CD4-positive, alpha-beta memory T cell (primary cell): ENCODE data around the gene KRTAP10-11. TPM values are rescaled to one million over a fixed set of nuclear protein-coding genes. Genes with fewer than 3 reads are reported as not detected.
"Not testable (repeated sequence)": the region's sequence is repeated elsewhere in the genome, so short reads cannot be mapped to it uniquely, and the experiment has no call there.

ENCODE experiments used
- CTCF ChIA-PET: fragments of 350-600 bp; sonication (Branson Sonifier 250); formaldehyde crosslinking; loops from one replicate; lab custom pipeline; 2021; ENCODE audit warnings: inconsistent platforms; ENCODE audit not compliant: partially characterized antibody; lab: Charles Lee
- POLR2A ChIA-PET: fragments of 350-600 bp; sonication (Branson Sonifier 250); formaldehyde crosslinking; loops from one replicate; lab custom pipeline; 2021; ENCODE audit not compliant: partially characterized antibody; lab: Charles Lee
- DNase-seq, 5 donors: peaks; one replicate each; pipeline versions ENCODE4 v3.0.0 to v3.0.0-alpha.2; 2020 to 2022; ENCODE audit warnings: mixed read lengths in 1 of 5
- H3K27ac ChIP-seq: one replicate; pipeline ENCODE4 v1.7.0; 2013; ENCODE audit warnings: low read depth, low read length
- H3K27me3 ChIP-seq: 2 replicates; pipeline ENCODE4 v1.7.0; 2013; ENCODE audit warnings: mild to moderate bottlenecking, low read length, moderate library complexity; ENCODE audit not compliant: insufficient read depth
- H3K36me3 ChIP-seq: 2 replicates; pipeline ENCODE4 v1.7.0; 2013; ENCODE audit warnings: mild to moderate bottlenecking, low read length, moderate library complexity; ENCODE audit not compliant: insufficient read depth
- H3K4me1 ChIP-seq: 2 replicates; pipeline ENCODE4 v1.7.0; 2013; ENCODE audit warnings: mild to moderate bottlenecking, low read length, moderate library complexity; ENCODE audit not compliant: insufficient read depth
- H3K4me3 ChIP-seq, 2 donors: one replicate each; pipeline ENCODE4 v1.7.0; 2013; ENCODE audit warnings: low read length in 2 of 2, mild to moderate bottlenecking in 1 of 2
- H3K9me3 ChIP-seq, 2 donors: one replicate each; pipeline ENCODE4 v1.7.0; 2013; ENCODE audit warnings: low read length in 2 of 2, control low read depth in 1 of 2; ENCODE audit not compliant: control insufficient read depth in 1 of 2
- H3K27ac Mint-ChIP-seq, 7 donors: one replicate each; pipeline ENCODE4 v1.8.0; 2020 to 2021; ENCODE audit warnings: mixed read lengths in 7 of 7, mild to moderate bottlenecking in 6 of 7, inconsistent platforms in 3 of 7, moderate library complexity in 3 of 7
- H3K27me3 Mint-ChIP-seq, 2 donors: one replicate each; pipeline ENCODE4 v1.8.0; 2020 to 2021; ENCODE audit warnings: mixed read lengths in 2 of 2
- H3K36me3 Mint-ChIP-seq, 2 donors: one replicate each; pipeline ENCODE4 v1.8.0; 2020 to 2021; ENCODE audit warnings: mixed read lengths in 2 of 2, inconsistent platforms in 1 of 2, mild to moderate bottlenecking in 1 of 2
- H3K4me1 Mint-ChIP-seq, 4 donors: one replicate each; pipeline ENCODE4 v1.8.0; 2020 to 2021; ENCODE audit warnings: mixed read lengths in 4 of 4, mild to moderate bottlenecking in 1 of 4
- H3K4me3 Mint-ChIP-seq, 8 donors: one replicate each; pipeline ENCODE4 v1.8.0; 2020 to 2021; ENCODE audit warnings: mixed read lengths in 8 of 8, mild to moderate bottlenecking in 7 of 8, moderate library complexity in 6 of 8, inconsistent platforms in 3 of 8
- H3K9me3 Mint-ChIP-seq, 8 donors: one replicate each; pipeline ENCODE4 v1.8.0; 2020 to 2021; ENCODE audit warnings: mixed read lengths in 8 of 8, mild to moderate bottlenecking in 5 of 8, inconsistent platforms in 3 of 8, moderate library complexity in 1 of 8
- intact Hi-C: fragments of 100-400 bp; cut with micrococcal nuclease; formaldehyde crosslinking; loops from one replicate; pipeline ENCODE4 v1.15.1; 2023
- polyA plus RNA-seq, 2 donors: library from polyadenylated mRNA; unstranded; fragments of 300-500 nt; fragmentation: Illumina TruSeq; gene quantifications; one replicate each; pipeline ENCODE4 v1.2.3, GENCODE V29; 2021
- total RNA-seq, 2 experiments: library from RNA; stranded (reverse); gene quantifications; one replicate each; pipeline ENCODE4 v1.2.3, GENCODE V29; 2021

The KRTAP10-11 gene
- total and polyA plus RNA-seq, 4 experiments from 2014 or later = not detected

DNA sequence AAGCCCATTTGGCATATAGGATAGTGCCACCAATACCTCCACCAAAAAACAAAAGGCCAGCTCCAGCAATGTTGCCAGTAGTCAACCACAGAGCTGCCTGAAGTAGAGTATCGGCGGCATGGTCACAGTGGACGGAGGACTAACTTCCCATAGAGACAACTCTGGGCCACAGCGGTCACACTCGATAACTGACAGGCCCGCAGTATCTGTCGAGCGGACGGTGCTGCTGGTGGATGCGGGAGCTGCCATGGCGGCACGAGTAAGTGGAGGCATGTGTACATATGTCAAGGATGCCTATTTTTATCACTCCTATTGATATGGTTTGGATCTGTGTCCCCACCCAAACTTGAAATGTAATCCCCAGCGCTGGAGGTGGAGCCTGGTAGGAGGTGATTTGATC, 31.7 kb downstream of the KRTAP10-11 start:
- no peak overlapping the region for H3K4me3 Mint-ChIP-seq
- DNase-seq = no peak
- Histone ChIP-seq H3K36me3 (no peaks in the 10 kb centered on the region), H3K9me3 (no peaks in the 10 kb centered on the region), H3K27ac (no peak overlapping the region), H3K4me3 (no peak overlapping the region), H3K4me1 (no peaks in the 10 kb centered on the region), H3K27me3 (no peaks in the 10 kb centered on the region)
- intact Hi-C loops = no loop called here
- H3K27ac Mint-ChIP-seq = no peak overlapping the region
- peaks cover 0 to 19% (median 12%) of the 10 kb centered on the region in 8 donors for H3K9me3 Mint-ChIP-seq
- H3K4me1 Mint-ChIP-seq = peaks cover 0 to 2% (median 0%) of the 10 kb centered on the region in 4 donors
- H3K27me3 Mint-ChIP-seq = peaks cover 2% of the 10 kb centered on the region in 2 donors
- POLR2A ChIA-PET = interaction anchor here (1.3 kb wide), 1 partner anchor 19 kb away, joined by 5 read pairs; the partner anchor contains the start of gene KRTAP12-3
- peaks cover 0 to 12% of the 10 kb centered on the region in 2 donors for H3K36me3 Mint-ChIP-seq
- CTCF ChIA-PET = interaction anchor here (1.8 kb wide), 1 partner anchor 167 kb away, joined by 4 read pairs; no protein-coding TSS in a partner anchor

GRCh38 chr21:44681152-44681551, 34.9 kb downstream of the KRTAP10-11 start:
- POLR2A ChIA-PET = interaction anchor here (1.2 kb wide), 1 partner anchor 23 kb away, joined by 3 read pairs; the partner anchor contains the start of gene KRTAP12-3
- no peaks in the 10 kb centered on the region for H3K4me1 ChIP-seq
- peaks cover 0 to 7% of the 10 kb centered on the region in 2 donors for H3K27me3 Mint-ChIP-seq
- CTCF ChIA-PET = no interaction called here
- peaks cover 0 to 5% (median 2%) of the 10 kb centered on the region in 4 donors for H3K4me1 Mint-ChIP-seq
- H3K27ac Mint-ChIP-seq = no peak overlapping the region
- no peak for DNase-seq
- H3K27me3 ChIP-seq = no peaks in the 10 kb centered on the region
- intact Hi-C loops = no loop called here
- H3K9me3 ChIP-seq = no peaks in the 10 kb centered on the region
- no peak overlapping the region for H3K27ac ChIP-seq
- peaks cover 0 to 3% (median 0%) of the 10 kb centered on the region in 8 donors for H3K9me3 Mint-ChIP-seq
- H3K36me3 ChIP-seq = no peaks in the 10 kb centered on the region
- no peak overlapping the region for H3K4me3 ChIP-seq
- no peak overlapping the region for H3K4me3 Mint-ChIP-seq
- H3K36me3 Mint-ChIP-seq = no peaks in the 10 kb centered on the region

DNA sequence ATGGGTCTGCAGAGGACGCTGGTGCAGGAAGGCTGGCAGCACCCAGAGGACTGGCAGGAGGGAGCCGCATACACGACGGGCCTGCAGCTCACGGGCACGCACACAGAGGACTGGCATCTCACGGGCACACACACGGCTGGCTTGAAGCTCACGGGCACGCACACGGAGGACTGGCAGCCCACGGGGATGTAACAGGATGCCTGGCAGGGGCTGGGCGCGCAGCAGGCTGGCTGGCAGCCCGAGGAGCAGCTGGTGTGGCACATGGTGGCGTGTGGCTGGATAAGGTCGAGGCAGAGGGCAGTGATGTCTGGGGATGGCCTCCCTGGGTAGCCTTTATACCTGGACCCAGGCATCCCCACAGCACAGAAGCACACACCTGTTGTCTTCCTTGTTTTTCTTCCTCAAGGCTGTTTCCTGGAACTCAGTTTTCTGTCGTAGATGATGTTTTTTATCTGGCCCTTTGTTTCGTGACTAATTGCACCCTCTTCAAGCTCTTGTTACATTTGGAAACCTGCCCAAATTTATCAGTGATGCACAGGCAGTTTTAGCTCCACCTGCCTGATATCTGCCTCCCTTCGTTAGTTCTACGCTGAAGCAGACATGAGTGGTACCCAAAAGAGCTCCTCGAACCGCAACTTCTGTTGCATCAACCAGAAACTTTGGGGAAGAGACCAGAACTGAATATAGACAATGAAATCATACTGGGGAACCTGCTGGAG, 35.8 kb downstream of the KRTAP10-11 start, which contains the start of gene KRTAP12-1:
Gene KRTAP12-1, minus strand, starts transcription at position 303 of the 719 bp plus-strand sequence. Its CDS starts 40 bp downstream, at position 263.
- no peaks in the 10 kb centered on the region for H3K36me3 ChIP-seq
- CTCF ChIA-PET = no interaction called here
- no peaks in the 10 kb centered on the region for H3K4me1 ChIP-seq
- H3K9me3 ChIP-seq = no peaks in the 10 kb centered on the region
- no peak for DNase-seq
- Mint-ChIP-seq H3K27ac (no peak within 1 kb of the TSS), H3K36me3 (no peaks in the 10 kb centered on the region), H3K9me3 (peaks cover 0 to 3% (median 0%) of the 10 kb centered on the region in 8 donors), H3K4me3 (no peak within 1 kb of the TSS), H3K27me3 (peaks cover 3 to 10% of the 10 kb centered on the region in 2 donors), H3K4me1 (peaks cover 0 to 7% (median 4%) of the 10 kb centered on the region in 4 donors)
- POLR2A ChIA-PET = interaction anchor here (1.0 to 1.2 kb wide), 2 partner anchors 9 to 24 kb away, joined by 3 to 4 read pairs; partner anchors contain the start of gene KRTAP12-3
- H3K27ac ChIP-seq = no peak within 1 kb of the TSS
- H3K4me3 ChIP-seq = no peak within 1 kb of the TSS
- intact Hi-C loops = no loop called here
- no peaks in the 10 kb centered on the region for H3K27me3 ChIP-seq

DNA sequence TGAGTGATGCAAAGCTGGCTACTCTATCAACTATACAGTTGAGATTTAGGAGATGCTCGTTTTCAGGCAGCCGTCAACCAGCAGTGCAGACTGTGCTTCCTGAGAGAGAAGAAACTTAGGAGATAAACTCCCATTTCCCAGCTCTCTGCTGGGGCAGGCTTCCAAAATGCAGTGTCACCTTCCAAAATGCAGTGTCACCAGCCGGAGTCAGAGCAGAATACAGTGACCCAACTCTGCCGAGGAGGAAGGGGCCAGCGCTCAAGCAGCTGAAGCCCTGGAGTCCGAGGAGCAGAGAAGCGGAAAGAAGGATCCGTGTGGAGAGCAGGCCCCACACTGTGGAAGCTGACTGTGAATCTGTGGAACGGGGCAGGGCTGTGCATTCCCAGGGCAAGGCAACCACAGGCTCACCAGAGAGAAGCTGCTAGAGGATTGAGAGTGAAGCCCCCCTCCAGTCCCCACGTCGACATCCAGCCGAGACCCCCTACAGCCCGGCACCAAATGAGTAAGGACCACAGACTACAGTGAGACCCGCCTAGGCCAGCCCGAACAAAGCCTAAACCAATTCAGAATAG, 36.5 kb downstream of the KRTAP10-11 start:
- Histone ChIP-seq H3K4me1 (no peaks in the 10 kb centered on the region), H3K27me3 (no peaks in the 10 kb centered on the region), H3K27ac (no peak overlapping the region), H3K9me3 (no peaks in the 10 kb centered on the region), H3K4me3 (no peak overlapping the region), H3K36me3 (no peaks in the 10 kb centered on the region)
- Mint-ChIP-seq H3K4me1 (peaks cover 0 to 7% (median 4%) of the 10 kb centered on the region in 4 donors), H3K27me3 (peaks cover 3 to 10% of the 10 kb centered on the region in 2 donors), H3K27ac (no peak overlapping the region), H3K9me3 (peaks cover 0 to 3% (median 0%) of the 10 kb centered on the region in 8 donors), H3K36me3 (no peaks in the 10 kb centered on the region), H3K4me3 (no peak overlapping the region)
- CTCF ChIA-PET = no interaction called here
- no peak for DNase-seq
- POLR2A ChIA-PET = interaction anchor here (1.0 kb wide), 1 partner anchor 9 kb away, joined by 4 read pairs; no protein-coding TSS in a partner anchor
- intact Hi-C loops = no loop called here

DNA sequence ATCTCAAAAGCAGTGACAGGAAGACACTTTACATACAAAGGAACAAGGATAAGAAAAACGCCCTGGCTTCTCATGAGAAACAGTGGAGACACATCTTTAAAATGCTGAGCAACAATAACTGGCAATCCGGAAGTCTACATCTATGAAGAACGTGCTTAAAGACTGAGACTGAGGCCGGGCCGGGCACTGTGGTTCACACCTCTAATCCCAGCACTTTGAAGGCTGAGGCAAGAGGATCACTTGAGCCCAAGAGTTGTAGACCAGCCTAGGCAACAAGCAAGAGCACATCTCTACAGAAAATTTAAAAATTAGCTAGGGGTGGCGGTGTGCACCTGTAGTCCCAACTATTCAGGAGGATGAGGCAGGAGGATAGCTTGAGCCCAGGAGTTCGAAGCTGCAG, 37.9 kb downstream of the KRTAP10-11 start:
- H3K9me3 Mint-ChIP-seq = peaks cover 0 to 3% (median 0%) of the 10 kb centered on the region in 8 donors
- H3K9me3 ChIP-seq = no peaks in the 10 kb centered on the region
- H3K4me3 ChIP-seq = no peak overlapping the region
- intact Hi-C loops = no loop called here
- peak overlapping the region in 1 of 7 donors; percentile 68 for H3K27ac Mint-ChIP-seq
- no peaks in the 10 kb centered on the region for H3K4me1 ChIP-seq
- peaks cover 0 to 7% (median 4%) of the 10 kb centered on the region in 4 donors for H3K4me1 Mint-ChIP-seq
- no peaks in the 10 kb centered on the region for H3K36me3 ChIP-seq
- peaks cover 3 to 10% of the 10 kb centered on the region in 2 donors for H3K27me3 Mint-ChIP-seq
- no peak overlapping the region for H3K27ac ChIP-seq
- ChIA-PET POLR2A (no interaction called here), CTCF (interaction anchor here (2.6 kb wide), 1 partner anchor 174 kb away, joined by 7 read pairs; no protein-coding TSS in a partner anchor)
- H3K27me3 ChIP-seq = no peaks in the 10 kb centered on the region
- no peaks in the 10 kb centered on the region for H3K36me3 Mint-ChIP-seq
- DNase-seq = no peak
- no peak overlapping the region for H3K4me3 Mint-ChIP-seq

GRCh38 chr21:44684483-44684882, 38.3 kb downstream of the KRTAP10-11 start:
- Histone ChIP-seq H3K4me3 (no peak overlapping the region), H3K4me1 (no peaks in the 10 kb centered on the region), H3K27ac (no peak overlapping the region), H3K27me3 (no peaks in the 10 kb centered on the region), H3K36me3 (no peaks in the 10 kb centered on the region), H3K9me3 (no peaks in the 10 kb centered on the region)
- intact Hi-C loops = no loop called here
- Mint-ChIP-seq H3K36me3 (no peaks in the 10 kb centered on the region), H3K27ac (peak overlapping the region in 1 of 7 donors; percentile 68), H3K9me3 (peaks cover 0 to 3% (median 0%) of the 10 kb centered on the region in 8 donors), H3K4me1 (peaks cover 0 to 7% (median 4%) of the 10 kb centered on the region in 4 donors), H3K27me3 (peaks cover 3 to 10% of the 10 kb centered on the region in 2 donors), H3K4me3 (no peak overlapping the region)
- DNase-seq = no peak
- ChIA-PET POLR2A (no interaction called here), CTCF (interaction anchor here (2.6 kb wide), 1 partner anchor 174 kb away, joined by 7 read pairs; no protein-coding TSS in a partner anchor)

- CTCF ChIA-PET = interaction anchor here (1.1 to 2.6 kb wide), 2 partner anchors 27 to 175 kb away, joined by 3 to 7 read pairs; partner anchors contain the start of gene KRTAP12-3
- intact Hi-C loops, H3K27me3 ChIP-seq, H3K4me3 Mint-ChIP-seq, H3K27ac Mint-ChIP-seq, H3K4me1 ChIP-seq, H3K36me3 ChIP-seq, DNase-seq, H3K9me3 ChIP-seq, H3K4me1 Mint-ChIP-seq, POLR2A ChIA-PET, H3K36me3 Mint-ChIP-seq, H3K9me3 Mint-ChIP-seq, H3K4me3 ChIP-seq, H3K27ac ChIP-seq: not testable (repeated sequence)
- peaks cover 6 to 10% of the 10 kb centered on the region in 2 donors for H3K27me3 Mint-ChIP-seq
These were observed 38.8 kb downstream of the KRTAP10-11 start for GRCh38 chr21:44685050-44685449.
